HG02938 (cell line): Measurements from ENCODE around the gene ASNS.
"Not testable (repeated sequence)": the region's sequence is repeated elsewhere in the genome, so short reads cannot be mapped to it uniquely, and the experiment has no call there.

Experiments
- ATAC-seq: cut with Tn5 transposase; IDR thresholded peaks from one replicate; pipeline ENCODE4 v1.9.1; 2021; ENCODE audit warnings: mild to moderate bottlenecking, moderate library complexity; ENCODE audit not compliant: unreplicated experiment

Gene ASNS

GRCh38 chr7:97872025-97872669 is at the start of gene ASNS:
Gene ASNS (minus strand): TSS chr7:97872408. CDS start chr7:97869156, 3,252 bp downstream.
- ATAC-seq = peak; percentile 99

GRCh38 chr7:97921254-97921653 is 49.0 kb upstream of the ASNS start:
- not testable (repeated sequence) for ATAC-seq

GRCh38 chr7:97915267-97915666 is 43.1 kb upstream of the ASNS start:
- ATAC-seq = not testable (repeated sequence)

- ATAC-seq = not testable (repeated sequence)
Observed at GRCh38 chr7:97912294-97912693, 40.1 kb upstream of the ASNS start.

GRCh38 chr7:97896893-97897292 is 24.7 kb upstream of the ASNS start:
- ATAC-seq = not testable (repeated sequence)

- ATAC-seq = not testable (repeated sequence)
Observed at GRCh38 chr7:97891721-97892120, 19.5 kb upstream of the ASNS start.

GRCh38 chr7:97879527-97879926 is 7.3 kb upstream of the ASNS start:
- ATAC-seq = not testable (repeated sequence)

- ATAC-seq = not testable (repeated sequence)
Observed at GRCh38 chr7:97874894-97875293, 2.7 kb upstream of the ASNS start.

- ATAC-seq = no peak
Observed at GRCh38 chr7:97873606-97874005, 1.4 kb upstream of the ASNS start.

GRCh38 chr7:97871659-97872024 is 566 bp downstream of the ASNS start:
- peak; percentile 22 for ATAC-seq

GRCh38 chr7:97868788-97869187 is 3.4 kb downstream of the ASNS start:
- no peak for ATAC-seq

GRCh38 chr7:97868314-97868713 is 3.9 kb downstream of the ASNS start:
- no peak for ATAC-seq

GRCh38 chr7:97865104-97865503 is 7.1 kb downstream of the ASNS start:
- no peak for ATAC-seq

- no peak for ATAC-seq
Observed at GRCh38 chr7:97859606-97860204, 12.5 kb downstream of the ASNS start.

- no peak for ATAC-seq
Observed at GRCh38 chr7:97858221-97858620, 14.0 kb downstream of the ASNS start.

GRCh38 chr7:97857544-97857943 is 14.7 kb downstream of the ASNS start:
- ATAC-seq = no peak

- no peak for ATAC-seq
Observed at GRCh38 chr7:97851683-97852082, 20.5 kb downstream of the ASNS start.

- ATAC-seq = not testable (repeated sequence)
Observed at GRCh38 chr7:97850262-97851031, 21.8 kb downstream of the ASNS start.

GRCh38 chr7:97847791-97848190 is 24.4 kb downstream of the ASNS start:
- ATAC-seq = no peak

GRCh38 chr7:97846945-97847344 is 25.3 kb downstream of the ASNS start:
- ATAC-seq = no peak

GRCh38 chr7:97845622-97846203 is 26.5 kb downstream of the ASNS start:
- no peak for ATAC-seq

- ATAC-seq = no peak
Observed at GRCh38 chr7:97844036-97844435, 28.2 kb downstream of the ASNS start.
